Uterus (tissue), 2 donors: ENCODE measurements around the gene BTBD9.

Experiments used
- CTCF ChIP-seq, 4 experiments: fragments of 200-600 bp in 2 of 4; fragments of 450-650 bp in 2 of 4; sonication (generic) in 2 of 4; IDR thresholded peaks; one replicate each; pipeline ENCODE4 v1.5.1; 2016 to 2019; ENCODE audit warnings: antibody characterized with exemption in 4 of 4, mild to moderate bottlenecking in 2 of 4, moderate library complexity in 1 of 4
- POLR2A ChIP-seq, 2 donors: fragments of 450-650 bp; IDR thresholded peaks; one replicate each; pipeline ENCODE4 v1.6.1; 2016; ENCODE audit warnings: antibody characterized with exemption in 2 of 2, mild to moderate bottlenecking in 1 of 2, moderate library complexity in 1 of 2

GRCh38 chr6:38306931-38307330 lies 332.8 kb downstream of the BTBD9 start:
- TF ChIP-seq CTCF (IDR thresholded peaks at IDR 0.05) (no peak), POLR2A (IDR thresholded peaks at IDR 0.05) (no peak)
